SK-N-SH treated with all-trans-retinoic acid at 6 μM for 48 hours (cell line): ENCODE results near the gene GARS1.

Experiments
- CSDC2 ChIP-seq: fragments of 250-450 bp; sonication (Bioruptor Pico); IDR thresholded peaks from 2 replicates; pipeline ENCODE4 v1.5.0; 2020; ENCODE audit warnings: mild to moderate bottlenecking, moderate library complexity
- RARB ChIP-seq: fragments of 250-450 bp; sonication (Bioruptor Pico); IDR thresholded peaks from 2 replicates; pipeline ENCODE4 v1.8.0; 2021; ENCODE audit warnings: mild to moderate bottlenecking, moderate library complexity
- SNAI2 ChIP-seq: fragments of 250-450 bp; sonication (Bioruptor Pico); IDR thresholded peaks from 2 replicates; pipeline ENCODE4 v1.5.0; 2020; ENCODE audit warnings: mild to moderate bottlenecking, moderate library complexity

GRCh38 chr7:30649717-30650420 lies 55.2 kb downstream of the GARS1 start:
- TF ChIP-seq SNAI2 (CRISPR knock-in tag) = no peak
- TF ChIP-seq CSDC2 = no peak
- no peak for TF ChIP-seq RARB (CRISPR knock-in tag)
